ENCODE results near the gene XKR3.
"Not testable (repeated sequence)": the region's sequence is repeated elsewhere in the genome, so short reads cannot be mapped to it uniquely, and the experiment has no call there.

DNA sequence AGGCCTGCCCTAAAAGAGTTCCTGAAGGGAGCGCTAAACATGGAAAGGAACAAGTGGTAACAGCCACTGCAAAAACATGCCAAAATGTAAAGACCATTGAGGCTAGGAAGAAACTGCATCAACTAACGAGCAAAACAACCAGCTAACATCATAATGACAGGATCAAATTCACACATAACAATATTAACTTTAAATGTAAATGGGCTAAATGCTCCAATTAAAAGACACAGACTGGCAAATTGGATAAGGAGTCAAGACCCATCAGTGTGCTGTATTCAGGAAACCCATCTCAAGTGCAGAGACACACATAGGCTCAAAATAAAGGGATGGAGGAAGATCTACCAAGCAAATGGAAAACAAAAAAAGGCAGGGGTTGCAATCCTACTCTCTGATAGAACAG, 57.3 kb downstream of the XKR3 start:
- not testable (repeated sequence) for TF ChIP-seq YY1 (IDR thresholded peaks at IDR 0.05; ENCODE audit: insufficient read depth, insufficient read length); SUZ12 (IDR thresholded peaks at IDR 0.05; ENCODE audit: extremely low read depth, insufficient read depth, insufficient read length); ZNF274 (IDR thresholded peaks at IDR 0.05; ENCODE audit: low read depth, low read length)
